Body of pancreas (tissue), 4 donors: Measurements from ENCODE around the gene TNS3.

Experiments used
- POLR2A ChIP-seq, 3 donors: fragments of 450-650 bp; IDR thresholded peaks; one replicate each; pipeline ENCODE4 v1.6.1; 2016; ENCODE audit warnings: antibody characterized with exemption in 3 of 3, mild to moderate bottlenecking in 2 of 3
- TF ChIP-seq, protein P1 (sequence below), 7 experiments: fragments of 450-650 bp in 4 of 7; fragments of 200-600 bp in 3 of 7; sonication (generic) in 3 of 7; IDR thresholded peaks; one replicate each; pipeline ENCODE4 v1.5.1; 2016 to 2019; ENCODE audit warnings: antibody characterized with exemption in 7 of 7

DNA sequence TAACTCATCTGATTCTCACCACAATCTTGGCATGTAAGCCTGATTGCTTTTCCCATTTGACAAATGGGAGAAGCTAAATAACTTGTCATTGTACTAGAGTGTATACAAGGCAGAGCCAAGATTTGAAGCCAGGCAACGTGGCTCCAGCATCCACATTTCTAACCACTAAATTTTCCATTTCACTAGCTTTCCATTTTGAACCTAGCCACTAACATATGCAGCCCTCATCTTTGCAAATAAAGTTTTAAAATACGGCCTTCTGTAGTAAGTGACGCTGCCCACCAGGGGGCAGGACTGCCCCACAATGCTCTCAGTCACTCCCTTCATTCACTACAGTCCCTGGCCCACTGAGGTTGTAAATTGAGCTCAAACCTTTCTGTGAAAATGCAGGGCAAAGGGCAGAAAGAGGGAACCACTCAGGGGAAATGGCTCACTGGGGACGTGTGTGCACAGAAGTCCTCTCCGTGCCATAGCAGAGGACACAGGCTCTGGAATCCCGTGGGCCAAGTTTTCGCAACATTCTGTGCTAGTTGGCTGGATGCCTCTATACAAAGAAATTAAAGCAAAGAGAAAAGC lies 315.7 kb downstream of the TNS3 start:
- no peak for TF ChIP-seq POLR2A (IDR thresholded peaks at IDR 0.05)
- TF ChIP-seq, protein P1, sequence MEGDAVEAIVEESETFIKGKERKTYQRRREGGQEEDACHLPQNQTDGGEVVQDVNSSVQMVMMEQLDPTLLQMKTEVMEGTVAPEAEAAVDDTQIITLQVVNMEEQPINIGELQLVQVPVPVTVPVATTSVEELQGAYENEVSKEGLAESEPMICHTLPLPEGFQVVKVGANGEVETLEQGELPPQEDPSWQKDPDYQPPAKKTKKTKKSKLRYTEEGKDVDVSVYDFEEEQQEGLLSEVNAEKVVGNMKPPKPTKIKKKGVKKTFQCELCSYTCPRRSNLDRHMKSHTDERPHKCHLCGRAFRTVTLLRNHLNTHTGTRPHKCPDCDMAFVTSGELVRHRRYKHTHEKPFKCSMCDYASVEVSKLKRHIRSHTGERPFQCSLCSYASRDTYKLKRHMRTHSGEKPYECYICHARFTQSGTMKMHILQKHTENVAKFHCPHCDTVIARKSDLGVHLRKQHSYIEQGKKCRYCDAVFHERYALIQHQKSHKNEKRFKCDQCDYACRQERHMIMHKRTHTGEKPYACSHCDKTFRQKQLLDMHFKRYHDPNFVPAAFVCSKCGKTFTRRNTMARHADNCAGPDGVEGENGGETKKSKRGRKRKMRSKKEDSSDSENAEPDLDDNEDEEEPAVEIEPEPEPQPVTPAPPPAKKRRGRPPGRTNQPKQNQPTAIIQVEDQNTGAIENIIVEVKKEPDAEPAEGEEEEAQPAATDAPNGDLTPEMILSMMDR (IDR thresholded peaks at IDR 0.05) = peak; percentile 79 to 90 (median 83)
